H1 (cell line): ENCODE data around the gene BLVRA. TPM values are rescaled to one million over a fixed set of nuclear protein-coding genes. Genes with fewer than 3 reads are reported as not detected.

Source experiments
- CTCF ChIA-PET: fragments of 300-600 bp; sonication (Branson Sonifier 250); formaldehyde crosslinking; loops from one replicate; lab custom pipeline; 2021; ENCODE audit not compliant: partially characterized antibody; lab: Charles Lee
- POLR2A ChIA-PET: fragments of 300-600 bp; sonication (Branson Sonifier 250); formaldehyde crosslinking; loops from one replicate; lab custom pipeline; 2021; ENCODE audit warnings: inconsistent platforms; ENCODE audit not compliant: partially characterized antibody; lab: Charles Lee
- DNase-seq, 2 experiments: peaks; one replicate each; pipeline versions ENCODE4 v3.0.0 to v3.0.0-alpha.2; 2010 to 2022; ENCODE audit warnings: low spot score in 2 of 2, low read depth in 1 of 2, mixed read lengths in 1 of 2
- FAIRE-seq: peaks from 2 replicates; lab custom pipeline; 2011; peaks lifted over from hg19 to GRCh38; lab: Jason Lieb, UNC
- H2AFZ ChIP-seq: 2 replicates; pipeline ENCODE4 v1.8.1; 2012; ENCODE audit warnings: low read length, inconsistent platforms
- H2AK5ac ChIP-seq: 2 replicates; pipeline ENCODE4 v1.6.1; 2013; ENCODE audit warnings: low read depth, low read length
- H2BK120ac ChIP-seq: replicated peaks from 2 replicates; pipeline ENCODE3; 2013; ENCODE audit warnings: low read depth, low read length, inconsistent platforms
- H2BK12ac ChIP-seq: 2 replicates; pipeline ENCODE4 v1.6.1; 2013; ENCODE audit warnings: low read depth, low read length
- H2BK15ac ChIP-seq: 2 replicates; pipeline ENCODE4 v1.6.1; 2013; ENCODE audit warnings: low read length
- H2BK20ac ChIP-seq: 2 replicates; pipeline ENCODE4 v1.6.1; 2013; ENCODE audit warnings: low read length
- H2BK5ac ChIP-seq: 2 replicates; pipeline ENCODE4 v1.6.1; 2013; ENCODE audit warnings: low read depth, low read length
- H3K14ac ChIP-seq: 2 replicates; pipeline ENCODE4 v1.6.1; 2013; ENCODE audit warnings: inconsistent platforms; ENCODE audit not compliant: insufficient read length
- H3K18ac ChIP-seq: 2 replicates; pipeline ENCODE4 v1.6.1; 2013; ENCODE audit warnings: low read length; ENCODE audit errors: extremely low read depth
- H3K23ac ChIP-seq: 2 replicates; pipeline ENCODE4 v1.6.1; 2013; ENCODE audit warnings: inconsistent platforms; ENCODE audit not compliant: insufficient read length
- H3K23me2 ChIP-seq: 2 replicates; pipeline ENCODE4 v1.6.1; 2013; ENCODE audit warnings: low read depth, low read length
- H3K27ac ChIP-seq: 2 replicates; pipeline ENCODE4 v1.6.1; 2011; ENCODE audit warnings: low read depth, low read length, inconsistent platforms
- H3K27me3 ChIP-seq, 4 experiments: replicated peaks in 1 of 4; 1 replicate in 1 of 4; 2 replicates in 3 of 4; pipeline versions ENCODE4 v1.6.1 to v1.8.1; 2011 to 2013; ENCODE audit warnings: low read length in 3 of 4, mild to moderate bottlenecking in 3 of 4, inconsistent platforms in 2 of 4, mixed read lengths in 2 of 4, moderate library complexity in 1 of 4; ENCODE audit not compliant: control insufficient read depth in 3 of 4, insufficient read depth in 3 of 4; ENCODE audit errors: extremely low read depth in 1 of 4
- H3K36me3 ChIP-seq, 4 experiments: 2 replicates each; pipeline versions ENCODE4 v1.6.1 to v1.8.1; 2011 to 2013; ENCODE audit warnings: mild to moderate bottlenecking in 4 of 4, low read length in 3 of 4, moderate library complexity in 2 of 4, control low read depth in 1 of 4, inconsistent platforms in 1 of 4; ENCODE audit not compliant: insufficient read depth in 4 of 4, control insufficient read depth in 2 of 4
- H3K4ac ChIP-seq: replicated peaks from 2 replicates; pipeline ENCODE3; 2013; ENCODE audit warnings: low read length, low read depth, mixed read lengths, inconsistent platforms; ENCODE audit not compliant: insufficient read length
- H3K4me1 ChIP-seq, 4 experiments: replicated peaks in 1 of 4; 1 replicate in 1 of 4; 2 replicates in 3 of 4; pipeline versions ENCODE4 v1.6.1 to v1.8.1; 2011 to 2013; ENCODE audit warnings: low read length in 3 of 4, inconsistent platforms in 2 of 4, mixed read lengths in 1 of 4; ENCODE audit not compliant: insufficient read depth in 4 of 4, control insufficient read depth in 3 of 4
- H3K4me2 ChIP-seq, 2 experiments: 2 replicates each; pipeline versions ENCODE4 v1.6.1 to v1.8.1; 2011 to 2013; ENCODE audit warnings: low read depth in 2 of 2, low read length in 2 of 2, control low read depth in 1 of 2, inconsistent platforms in 1 of 2, mild to moderate bottlenecking in 1 of 2; ENCODE audit not compliant: insufficient read depth in 1 of 2
- H3K4me3 ChIP-seq, 4 experiments: fragments of 200-600, 300-600 bp in 1 of 4; sonication (generic), shearing (Covaris generic), sonication (Bioruptor Twin) in 1 of 4; 2 replicates each; pipeline versions ENCODE4 v1.5.1 to v1.8.1; 2011 to 2016; ENCODE audit warnings: low read length in 4 of 4, low read depth in 3 of 4, control low read depth in 2 of 4, inconsistent platforms in 2 of 4, mild to moderate bottlenecking in 2 of 4, mixed read lengths in 1 of 4, moderate library complexity in 1 of 4; ENCODE audit not compliant: insufficient read depth in 2 of 4; ENCODE audit errors: extremely low read depth in 1 of 4
- H3K56ac ChIP-seq: replicated peaks from 2 replicates; pipeline ENCODE3; 2013; ENCODE audit warnings: low read depth, mild to moderate bottlenecking, mixed read lengths, low read length, inconsistent platforms; ENCODE audit not compliant: insufficient read length
- H3K79me1 ChIP-seq: 2 replicates; pipeline ENCODE4 v1.6.1; 2013; ENCODE audit warnings: low read depth, low read length, control low read depth
- H3K79me2 ChIP-seq, 2 experiments: 2 replicates each; pipeline versions ENCODE4 v1.6.1 to v1.8.1; 2012 to 2013; ENCODE audit warnings: low read length in 2 of 2, mild to moderate bottlenecking in 2 of 2, inconsistent platforms in 1 of 2; ENCODE audit not compliant: insufficient read depth in 2 of 2, control insufficient read depth in 1 of 2
- H3K9ac ChIP-seq, 4 experiments: replicated peaks in 1 of 4; 1 replicate in 1 of 4; 2 replicates in 3 of 4; pipeline versions ENCODE4 v1.6.1 to v1.8.1; 2011 to 2013; ENCODE audit warnings: low read depth in 3 of 4, low read length in 3 of 4, control low read depth in 2 of 4, mild to moderate bottlenecking in 2 of 4, moderate library complexity in 2 of 4, inconsistent platforms in 1 of 4; ENCODE audit errors: extremely low read depth in 1 of 4
- H3K9me3 ChIP-seq, 2 experiments: 2 replicates each; pipeline versions ENCODE4 v1.6.1 to v1.8.1; 2012 to 2013; ENCODE audit warnings: mild to moderate bottlenecking in 2 of 2, moderate library complexity in 2 of 2, control low read depth in 1 of 2, inconsistent platforms in 1 of 2, low read depth in 1 of 2, low read length in 1 of 2, mixed read lengths in 1 of 2; ENCODE audit not compliant: insufficient read depth in 2 of 2
- H4K20me1 ChIP-seq, 2 experiments: replicated peaks in 1 of 2; 2 replicates each; pipeline versions ENCODE3 to v1.8.1; 2011 to 2013; ENCODE audit warnings: inconsistent platforms in 2 of 2, low read length in 2 of 2, mild to moderate bottlenecking in 1 of 2; ENCODE audit not compliant: insufficient read depth in 2 of 2, control insufficient read depth in 1 of 2
- H4K5ac ChIP-seq: 2 replicates; pipeline ENCODE4 v1.6.1; 2013; ENCODE audit warnings: low read length, low read depth, mixed read lengths, inconsistent platforms; ENCODE audit not compliant: insufficient read length
- H4K8ac ChIP-seq: 2 replicates; pipeline ENCODE4 v1.8.0; 2013; ENCODE audit warnings: mild to moderate bottlenecking, moderate library complexity, low read length, inconsistent platforms; ENCODE audit not compliant: insufficient read depth; ENCODE audit errors: extremely low read depth
- H4K91ac ChIP-seq: replicated peaks from 2 replicates; pipeline ENCODE3; 2013; ENCODE audit warnings: low read length, mixed read lengths, inconsistent platforms; ENCODE audit not compliant: insufficient read length
- CBX8 ChIP-seq: fragments of 300-800, 300-1000 bp; sonication (generic); IDR thresholded peaks from 2 replicates; pipeline ENCODE4 v1.7.1; 2016; ENCODE audit warnings: low read depth, low read length, borderline replicate concordance
- CREB1 ChIP-seq: IDR thresholded peaks from 2 replicates; pipeline ENCODE4 v1.6.1; 2012; ENCODE audit warnings: inconsistent platforms
- FOSL1 ChIP-seq: IDR thresholded peaks from 2 replicates; pipeline ENCODE4 v1.6.1; 2011; ENCODE audit warnings: mild to moderate bottlenecking, low read depth, low read length, moderate library complexity; ENCODE audit not compliant: insufficient read depth
- GTF2F1 ChIP-seq: IDR thresholded peaks from 2 replicates; pipeline ENCODE4 v1.6.1; 2012; ENCODE audit warnings: low read depth, low read length, improper control_type of control experiment, borderline replicate concordance
- JUN ChIP-seq: IDR thresholded peaks from 2 replicates; pipeline ENCODE4 v1.6.1; 2011; ENCODE audit warnings: low read depth, mild to moderate bottlenecking, improper control_type of control experiment, low read length
- MAFK ChIP-seq: IDR thresholded peaks from 2 replicates; pipeline ENCODE4 v1.6.1; 2012; ENCODE audit warnings: low read depth, mild to moderate bottlenecking, improper control_type of control experiment, low read length
- NANOG ChIP-seq: IDR thresholded peaks from 2 replicates; pipeline ENCODE4 v1.6.1; 2011; ENCODE audit warnings: low read length, low read depth, mild to moderate bottlenecking, inconsistent platforms; ENCODE audit not compliant: insufficient read depth, poor library complexity, severe bottlenecking
- RFX5 ChIP-seq: IDR thresholded peaks from 2 replicates; pipeline ENCODE4 v1.6.1; 2011; ENCODE audit warnings: low read depth, low read length, improper control_type of control experiment, borderline replicate concordance
- SUZ12 ChIP-seq: fragments of 200-600 bp; sonication (generic); IDR thresholded peaks from 2 replicates; pipeline ENCODE4 v1.6.1; 2012; ENCODE audit warnings: mild to moderate bottlenecking, inconsistent platforms, low read length, moderate library complexity, mixed read lengths
- TBP ChIP-seq: IDR thresholded peaks from 2 replicates; pipeline ENCODE4 v1.6.1; 2011; ENCODE audit warnings: low read depth, low read length, improper control_type of control experiment
- ZNF274 ChIP-seq: IDR thresholded peaks from 2 replicates; pipeline ENCODE4 v1.7.0; 2012; ENCODE audit warnings: low read length, borderline replicate concordance; ENCODE audit errors: extremely low read depth
- polyA plus RNA-seq, 7 experiments: library from polyadenylated mRNA; depleted of rRNA in 3 of 7; stranded (reverse) in 5 of 7; unstranded in 2 of 7; fragments of >200 nt in 5 of 7; fragments of 200-250 nt in 2 of 7; gene quantifications; 1 replicate in 5 of 7; 2 replicates in 1 of 7; 4 replicates in 1 of 7; pipeline versions ENCODE4 v1.2.1 to v1.2.3, GENCODE V29; 2011 to 2013; ENCODE audit warnings: missing spikeins in 2 of 7, mixed read lengths in 2 of 7
- total RNA-seq: library from RNA; stranded (reverse); fragmentation: NEBNext Ultra II Directional; extraction: Animal tissue kit (Norgen Biotek cat#: 25700); gene quantifications from 2 replicates; pipeline ENCODE4 v1.2.1, GENCODE V29; 2021

BLVRA gene
- total and polyA plus RNA-seq, 2 of the 8 experiments (the other 6 are each of a cell fraction or from before 2014, with no cell fraction given): 16.1 to 37.1 TPM

- H3K4me1 ChIP-seq: no peaks in the 10 kb centered on the region
- no peak overlapping the region for H2BK15ac ChIP-seq
- no peak overlapping the region for H3K23ac ChIP-seq
Measured at GRCh38 chr7:43855176-43855575, 96.7 kb downstream of the BLVRA start.

More at GRCh38 chr7:43855176-43855575, 96.7 kb downstream of the BLVRA start:
- H3K36me3 ChIP-seq: no peaks in the 10 kb centered on the region; a peak in 1 of 8 replicates
- CTCF ChIA-PET: interaction anchor here (1.6 kb wide), 1 partner anchor 10 kb away, joined by 3 read pairs; no protein-coding TSS in a partner anchor
- no peak for DNase-seq
- H4K20me1 ChIP-seq: no peaks in the 10 kb centered on the region
- H3K27ac ChIP-seq: no peak overlapping the region
- no peak overlapping the region for H2BK120ac ChIP-seq
- H3K4ac ChIP-seq: no peak overlapping the region
- no peaks in the 10 kb centered on the region for H3K79me1 ChIP-seq
- no peaks in the 10 kb centered on the region; a peak in 1 of 4 replicates for H3K9me3 ChIP-seq
- H3K56ac ChIP-seq: no peak overlapping the region
- TF ChIP-seq ZNF274: no peak
- TF ChIP-seq CBX8: no peak
- no peak for TF ChIP-seq RFX5
- TF ChIP-seq GTF2F1: no peak
- no peak for TF ChIP-seq TBP
- TF ChIP-seq FOSL1: no peak
- TF ChIP-seq SUZ12: no peak
- no peak for TF ChIP-seq CREB1
- no peak for TF ChIP-seq JUN
- TF ChIP-seq MAFK: no peak
- TF ChIP-seq NANOG: no peak
- TF ChIP-seq, all 59 proteins: peak for 0
- H3K14ac ChIP-seq: no peak overlapping the region
- no peak overlapping the region for H2BK5ac ChIP-seq
- no peaks in the 10 kb centered on the region for H3K79me2 ChIP-seq
- POLR2A ChIA-PET: no interaction called here
- no peak overlapping the region for H3K9ac ChIP-seq
- H4K5ac ChIP-seq: no peak overlapping the region
- no peak overlapping the region for H4K91ac ChIP-seq
- no peak for FAIRE-seq
- H2BK20ac ChIP-seq: no peak overlapping the region
- no peak overlapping the region for H4K8ac ChIP-seq
- H3K23me2 ChIP-seq: no peaks in the 10 kb centered on the region
- no peak overlapping the region for H2AK5ac ChIP-seq
- no peak overlapping the region for H3K4me2 ChIP-seq
- H2AFZ ChIP-seq: no peak overlapping the region
- H3K18ac ChIP-seq: no peak overlapping the region
- no peak overlapping the region for H3K4me3 ChIP-seq
- H3K27me3 ChIP-seq: no peaks in the 10 kb centered on the region
- H2BK12ac ChIP-seq: no peak overlapping the region
